Effector memory CD4-positive, alpha-beta T cell (primary cell): ENCODE measurements around the gene ASIC2.
"Not testable (repeated sequence)": the region's sequence is repeated elsewhere in the genome, so short reads cannot be mapped to it uniquely, and the experiment has no call there.

Source experiments
- DNase-seq, 3 donors: peaks; one replicate each; pipeline ENCODE4 v3.0.0-alpha.2; 2020
- H3K27ac ChIP-seq: 2 replicates; pipeline ENCODE4 v1.7.0; 2013; ENCODE audit warnings: mild to moderate bottlenecking, low read length, moderate library complexity; ENCODE audit not compliant: insufficient read depth, poor library complexity, severe bottlenecking
- H3K27me3 ChIP-seq: replicated peaks from 2 replicates; pipeline ENCODE4 v1.7.0; 2013; ENCODE audit warnings: mild to moderate bottlenecking, low read length; ENCODE audit not compliant: insufficient read depth, control insufficient read depth, poor library complexity, severe bottlenecking
- H3K36me3 ChIP-seq: 2 replicates; pipeline ENCODE4 v1.7.0; 2013; ENCODE audit warnings: mild to moderate bottlenecking, low read length, moderate library complexity; ENCODE audit not compliant: control insufficient read depth, insufficient read depth
- H3K4me1 ChIP-seq: 2 replicates; pipeline ENCODE4 v1.7.0; 2013; ENCODE audit warnings: low read length, mild to moderate bottlenecking; ENCODE audit not compliant: control insufficient read depth, insufficient read depth, poor library complexity, severe bottlenecking
- H3K4me3 ChIP-seq: 2 replicates; pipeline ENCODE4 v1.7.0; 2013; ENCODE audit warnings: low read length, low read depth, mild to moderate bottlenecking; ENCODE audit not compliant: insufficient read depth, poor library complexity, severe bottlenecking
- H3K9me3 ChIP-seq: 2 replicates; pipeline ENCODE4 v1.7.0; 2013; ENCODE audit warnings: mild to moderate bottlenecking, low read length, moderate library complexity; ENCODE audit not compliant: control insufficient read depth

Gene ASIC2

DNA sequence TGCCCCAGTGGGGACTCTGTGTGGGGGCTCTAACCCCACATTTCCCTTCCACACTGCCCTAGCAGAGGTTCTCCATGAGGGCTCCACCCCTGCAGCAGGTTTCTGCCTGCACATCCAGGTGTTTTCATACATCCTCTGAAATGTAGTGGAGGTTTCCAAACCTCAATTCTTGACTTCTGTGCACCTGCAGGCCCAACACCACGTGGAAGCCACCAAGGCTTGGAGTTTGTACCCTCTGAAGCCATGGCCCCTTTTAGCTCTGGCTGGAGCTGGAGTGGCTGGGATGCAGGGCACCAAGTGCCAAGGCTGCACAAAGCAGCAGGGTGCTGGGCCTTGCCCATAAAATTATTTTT lies 305.7 kb downstream of the ASIC2 start:
- DNase-seq, H3K4me1 ChIP-seq, H3K27me3 ChIP-seq, H3K9me3 ChIP-seq, H3K4me3 ChIP-seq, H3K36me3 ChIP-seq, H3K27ac ChIP-seq: not testable (repeated sequence)

DNA sequence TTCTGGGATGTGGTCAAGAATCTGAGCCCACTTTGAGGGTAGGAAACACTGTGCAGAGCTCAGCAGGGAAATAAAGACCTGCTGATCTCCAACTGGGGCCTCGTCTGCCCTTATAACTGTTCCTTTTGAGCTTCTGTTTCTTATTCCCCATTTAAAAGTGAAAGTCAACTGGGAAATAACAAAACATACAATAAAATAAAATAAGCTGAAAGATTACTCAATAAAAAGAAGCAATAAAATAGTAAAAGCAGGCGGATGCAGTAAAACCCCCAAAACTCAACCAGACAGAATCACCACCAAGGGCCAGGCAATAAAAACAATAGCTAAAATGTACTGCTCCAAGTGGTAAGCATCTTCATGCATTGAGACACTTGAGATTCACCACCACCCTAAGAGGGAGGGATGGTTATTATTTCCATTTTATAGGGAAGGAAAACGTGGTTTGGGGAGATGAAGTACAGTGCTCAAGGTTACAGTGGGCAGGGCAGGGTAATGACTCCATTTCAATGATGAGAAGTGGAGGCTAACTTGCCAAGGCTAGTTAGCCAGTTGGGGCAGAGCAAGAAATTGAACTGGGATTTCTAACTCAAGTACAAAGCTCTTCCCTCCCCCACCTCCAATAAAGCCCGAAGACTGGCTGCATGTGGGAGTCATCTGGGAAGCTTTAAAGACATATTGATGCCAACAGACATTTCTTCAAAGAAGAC lies 307.9 kb downstream of the ASIC2 start:
- Histone ChIP-seq H3K27me3 (no peaks in the 10 kb centered on the region), H3K9me3 (no peaks in the 10 kb centered on the region), H3K27ac (no peak overlapping the region), H3K36me3 (no peaks in the 10 kb centered on the region), H3K4me3 (no peak overlapping the region), H3K4me1 (no peaks in the 10 kb centered on the region)
- DNase-seq: no peak

DNA sequence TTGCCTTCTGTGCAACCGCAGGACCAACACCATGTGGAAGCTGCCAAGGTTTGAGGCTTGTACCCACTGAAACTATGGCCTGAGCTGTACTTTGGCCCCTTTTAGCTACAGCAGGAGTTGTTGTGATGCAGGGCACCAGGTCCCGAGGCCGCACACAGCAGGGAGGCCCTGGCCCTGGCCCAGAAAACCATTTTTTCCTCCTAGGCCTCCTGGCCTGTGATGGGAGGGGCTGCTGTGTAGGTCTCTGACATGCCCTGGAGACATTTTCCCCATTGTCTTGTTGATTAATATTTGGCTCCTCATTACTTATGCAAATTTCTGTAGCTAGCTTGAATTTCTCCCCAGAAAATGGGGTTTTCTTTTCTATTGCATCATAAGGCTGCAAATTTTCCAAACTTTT lies 311.5 kb downstream of the ASIC2 start:
- H3K36me3 ChIP-seq, H3K4me3 ChIP-seq, H3K9me3 ChIP-seq, H3K27ac ChIP-seq, H3K4me1 ChIP-seq, H3K27me3 ChIP-seq, DNase-seq: not testable (repeated sequence)

DNA sequence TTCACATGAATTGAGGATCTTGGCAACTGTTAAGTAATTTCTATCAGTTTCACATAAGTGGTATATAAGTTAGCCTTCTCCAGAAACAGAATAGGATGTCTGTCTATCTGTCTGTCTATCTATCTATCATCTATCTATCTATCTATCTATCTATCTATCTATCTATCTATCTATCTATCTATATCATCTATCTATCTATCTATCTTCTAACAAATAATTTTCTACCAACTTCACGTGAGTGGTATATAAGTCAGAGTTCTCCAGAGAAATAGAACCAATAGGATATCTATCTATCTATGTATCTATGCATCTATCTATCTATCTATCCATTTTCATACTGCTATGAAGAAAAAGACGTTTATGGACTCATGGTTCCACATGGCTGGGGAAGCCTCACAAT lies 312.9 kb downstream of the ASIC2 start:
- Histone ChIP-seq H3K27ac (no peak overlapping the region), H3K4me3 (no peak overlapping the region), H3K27me3 (no peaks in the 10 kb centered on the region), H3K9me3 (no peaks in the 10 kb centered on the region), H3K4me1 (no peaks in the 10 kb centered on the region), H3K36me3 (no peaks in the 10 kb centered on the region)
- no peak for DNase-seq

DNA sequence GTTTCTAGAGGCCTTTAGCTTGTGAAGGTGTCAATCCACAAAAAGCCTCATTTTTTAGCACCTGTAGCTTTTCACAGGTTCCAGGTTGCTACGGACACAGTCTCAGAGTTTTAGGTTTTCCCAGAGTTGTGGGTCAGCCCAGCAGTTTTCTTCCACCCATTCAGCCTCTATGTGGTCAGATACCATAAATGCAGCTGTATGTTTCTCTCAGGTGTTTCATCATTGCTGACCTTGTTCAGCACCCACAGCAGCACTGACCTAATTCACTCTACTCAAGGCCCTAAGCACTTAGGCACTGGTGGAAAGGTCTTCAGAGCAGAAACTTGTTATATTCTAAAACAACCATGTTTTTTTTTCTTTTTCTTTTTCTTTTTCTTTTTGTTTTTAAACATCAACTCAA lies 316.5 kb downstream of the ASIC2 start:
- H3K27me3 ChIP-seq: no peaks in the 10 kb centered on the region
- H3K27ac ChIP-seq: no peak overlapping the region
- H3K4me3 ChIP-seq: no peak overlapping the region
- no peaks in the 10 kb centered on the region for H3K4me1 ChIP-seq
- DNase-seq: no peak
- no peaks in the 10 kb centered on the region for H3K36me3 ChIP-seq
- H3K9me3 ChIP-seq: no peaks in the 10 kb centered on the region

DNA sequence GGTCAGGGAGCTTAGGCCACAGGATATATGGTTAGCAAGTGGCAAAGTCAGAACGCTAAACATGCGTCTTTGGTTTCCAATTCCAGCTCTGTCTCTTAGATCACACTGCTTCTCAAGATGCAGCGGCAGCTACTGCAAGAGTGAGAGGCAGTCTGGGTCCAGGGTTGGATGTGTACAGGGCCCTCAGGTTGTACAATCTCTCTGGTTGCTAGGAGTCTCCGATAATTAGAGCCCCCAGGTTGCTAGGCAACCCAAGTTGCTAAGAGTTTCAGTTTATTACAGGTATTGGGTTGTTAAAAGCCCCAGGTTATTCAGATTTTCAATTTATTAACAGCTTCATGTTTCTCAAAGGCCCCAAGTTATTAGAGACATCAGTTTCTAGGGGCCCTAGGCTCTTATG lies 317.0 kb downstream of the ASIC2 start:
- Histone ChIP-seq H3K27me3 (no peaks in the 10 kb centered on the region), H3K4me1 (no peaks in the 10 kb centered on the region), H3K27ac (no peak overlapping the region), H3K4me3 (no peak overlapping the region), H3K9me3 (no peaks in the 10 kb centered on the region), H3K36me3 (no peaks in the 10 kb centered on the region)
- DNase-seq: no peak

DNA sequence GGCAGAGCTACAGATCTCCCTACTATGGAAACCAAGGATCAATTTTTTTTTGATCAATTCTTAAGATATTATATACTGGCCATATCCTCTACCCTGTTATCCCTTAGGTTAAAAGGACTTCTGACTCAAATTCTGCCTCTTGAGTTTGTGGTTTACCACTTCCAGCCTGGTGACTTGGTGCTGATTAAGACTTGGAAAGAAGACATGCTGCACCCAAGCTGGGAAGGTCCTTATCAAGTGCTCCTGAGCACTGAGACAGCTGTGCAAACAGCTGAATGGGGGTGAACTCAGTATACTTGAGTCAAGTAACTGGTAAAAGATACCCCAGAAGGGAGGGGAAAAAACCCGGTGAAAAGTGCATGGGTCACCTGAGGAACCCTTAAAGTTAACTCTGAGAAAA lies 321.9 kb downstream of the ASIC2 start:
- Histone ChIP-seq H3K9me3 (no peaks in the 10 kb centered on the region), H3K27ac (no peak overlapping the region), H3K4me1 (no peaks in the 10 kb centered on the region), H3K27me3 (no peaks in the 10 kb centered on the region), H3K4me3 (no peak overlapping the region), H3K36me3 (no peaks in the 10 kb centered on the region)
- DNase-seq: no peak

DNA sequence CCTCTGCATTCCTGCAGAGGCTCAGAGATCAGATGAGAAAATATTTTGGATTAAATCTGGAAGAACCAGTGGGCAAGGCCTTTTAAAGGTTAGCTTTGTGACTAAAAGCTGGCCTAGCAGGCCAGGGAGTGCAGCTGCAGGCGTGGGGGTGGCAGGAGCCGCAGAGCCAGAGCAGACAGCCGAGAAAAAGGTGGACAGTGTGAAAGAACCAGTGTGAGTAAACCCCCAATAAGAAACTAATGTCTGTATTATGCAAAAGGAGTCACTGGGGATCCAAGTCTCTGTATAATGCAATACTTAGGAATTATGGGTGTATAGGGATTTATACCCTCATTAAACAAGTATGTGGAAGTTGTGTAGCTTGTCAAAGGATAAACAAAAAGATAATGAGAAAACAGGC lies 322.8 kb downstream of the ASIC2 start:
- H3K4me1 ChIP-seq: no peaks in the 10 kb centered on the region
- no peaks in the 10 kb centered on the region for H3K36me3 ChIP-seq
- no peaks in the 10 kb centered on the region for H3K27me3 ChIP-seq
- no peaks in the 10 kb centered on the region for H3K9me3 ChIP-seq
- no peak for DNase-seq
- H3K4me3 ChIP-seq: no peak overlapping the region
- no peak overlapping the region for H3K27ac ChIP-seq

DNA sequence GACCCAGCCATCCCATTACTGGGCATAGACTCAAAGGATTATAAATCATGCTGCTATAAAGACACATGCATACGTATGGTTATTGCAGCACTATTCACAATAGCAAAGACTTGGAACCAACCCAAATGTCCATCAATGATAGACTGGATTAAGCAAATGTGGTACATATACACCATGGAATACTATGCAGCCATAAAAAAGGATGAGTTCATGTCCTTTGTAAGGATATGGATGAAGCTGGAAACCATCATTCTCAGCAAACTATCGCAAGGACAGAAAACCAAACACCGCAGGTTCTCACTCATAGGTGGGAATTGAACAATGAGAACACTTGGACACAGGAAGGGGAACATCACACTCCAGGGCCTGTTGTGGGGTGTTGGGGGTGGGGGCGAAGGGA lies 323.9 kb downstream of the ASIC2 start:
- not testable (repeated sequence) for H3K36me3 ChIP-seq

DNA sequence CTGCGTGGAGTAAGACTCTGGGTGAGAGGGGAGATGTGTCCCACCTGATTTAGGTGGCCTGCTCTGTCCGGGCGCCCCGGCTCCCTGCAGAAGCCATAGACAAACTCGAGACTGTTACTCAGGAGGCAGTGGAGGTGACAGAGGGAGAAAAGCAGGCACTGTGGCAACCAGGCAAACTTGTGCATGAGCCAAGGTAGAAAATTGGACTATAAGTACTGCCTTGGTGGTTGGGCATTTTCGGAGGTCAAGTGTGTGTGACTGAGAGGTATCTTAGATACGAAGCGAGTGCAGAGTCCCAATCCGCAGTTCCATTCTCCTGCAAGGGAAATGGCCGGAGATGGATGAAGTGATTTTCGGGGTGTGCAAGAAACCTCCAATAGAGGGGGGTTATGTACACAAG lies 328.6 kb downstream of the ASIC2 start:
- no peaks in the 10 kb centered on the region for H3K4me1 ChIP-seq
- H3K4me3 ChIP-seq: no peak overlapping the region
- no peaks in the 10 kb centered on the region for H3K36me3 ChIP-seq
- H3K9me3 ChIP-seq: no peaks in the 10 kb centered on the region
- H3K27ac ChIP-seq: no peak overlapping the region
- DNase-seq: no peak
- H3K27me3 ChIP-seq: no peaks in the 10 kb centered on the region

More for the DNA sequence above, 323.9 kb downstream of the ASIC2 start:
- not testable (repeated sequence) for H3K4me3 ChIP-seq, H3K4me1 ChIP-seq, DNase-seq, H3K27me3 ChIP-seq, H3K9me3 ChIP-seq, H3K27ac ChIP-seq
